ENCODE measurements around the gene LAX1. TPM values are rescaled to one million over a fixed set of nuclear protein-coding genes. Genes with fewer than 3 reads are reported as not detected.

The LAX1 gene
- total and polyA plus RNA-seq, 7 experiments from 2014 or later, result 12.9 to 38.6 (median 18.6) TPM

Other genes with a start within 250 kb of the LAX1 start
- gene ATP2B4, start 138.4 kb upstream of the LAX1 start, total RNA-seq, result 10 to 100 TPM; 29.8 to 84.0 (median 59.9) TPM
- 10 to 100 TPM; 10.2 to 11.7 TPM for gene ATP2B4, start 138.4 kb upstream of the LAX1 start, polyA plus RNA-seq
- gene ZBED6, start 30.4 kb downstream of the LAX1 start, total RNA-seq, result 10 to 100 TPM; 23.8 to 36.1 (median 31.9) TPM
- 1 to 10 TPM; 1.1 to 2.2 TPM for gene ZBED6, start 30.4 kb downstream of the LAX1 start, polyA plus RNA-seq
- gene ZC3H11A, start 30.4 kb downstream of the LAX1 start, total RNA-seq, result 100 to 1,000 TPM in 2 of 5 experiments, 10 to 100 TPM in 3; 70.9 to 138 (median 91.6) TPM
- gene ZC3H11A, start 30.4 kb downstream of the LAX1 start, polyA plus RNA-seq, result 10 to 100 TPM; 58.0 to 67.7 TPM
- gene SNRPE, start 96.4 kb downstream of the LAX1 start, total RNA-seq, result 100 to 1,000 TPM in 1 of 5 experiments, 10 to 100 TPM in 4; 54.4 to 156 (median 81.7) TPM
- 100 to 1,000 TPM; 173 to 266 TPM for gene SNRPE, start 96.4 kb downstream of the LAX1 start, polyA plus RNA-seq

Measured in naive thymus-derived CD4-positive, alpha-beta T cell (primary cell).